GDM1 (cell line): ENCODE results near the gene MAPK11.
A peak's percentile ranks its signal among the peaks of the same experiment; 100 is the strongest.

Experiments
- DNase-seq: peaks from one replicate; lab custom pipeline; 2025; lab: John Stamatoyannopoulos, UW

Gene MAPK11

DNA sequence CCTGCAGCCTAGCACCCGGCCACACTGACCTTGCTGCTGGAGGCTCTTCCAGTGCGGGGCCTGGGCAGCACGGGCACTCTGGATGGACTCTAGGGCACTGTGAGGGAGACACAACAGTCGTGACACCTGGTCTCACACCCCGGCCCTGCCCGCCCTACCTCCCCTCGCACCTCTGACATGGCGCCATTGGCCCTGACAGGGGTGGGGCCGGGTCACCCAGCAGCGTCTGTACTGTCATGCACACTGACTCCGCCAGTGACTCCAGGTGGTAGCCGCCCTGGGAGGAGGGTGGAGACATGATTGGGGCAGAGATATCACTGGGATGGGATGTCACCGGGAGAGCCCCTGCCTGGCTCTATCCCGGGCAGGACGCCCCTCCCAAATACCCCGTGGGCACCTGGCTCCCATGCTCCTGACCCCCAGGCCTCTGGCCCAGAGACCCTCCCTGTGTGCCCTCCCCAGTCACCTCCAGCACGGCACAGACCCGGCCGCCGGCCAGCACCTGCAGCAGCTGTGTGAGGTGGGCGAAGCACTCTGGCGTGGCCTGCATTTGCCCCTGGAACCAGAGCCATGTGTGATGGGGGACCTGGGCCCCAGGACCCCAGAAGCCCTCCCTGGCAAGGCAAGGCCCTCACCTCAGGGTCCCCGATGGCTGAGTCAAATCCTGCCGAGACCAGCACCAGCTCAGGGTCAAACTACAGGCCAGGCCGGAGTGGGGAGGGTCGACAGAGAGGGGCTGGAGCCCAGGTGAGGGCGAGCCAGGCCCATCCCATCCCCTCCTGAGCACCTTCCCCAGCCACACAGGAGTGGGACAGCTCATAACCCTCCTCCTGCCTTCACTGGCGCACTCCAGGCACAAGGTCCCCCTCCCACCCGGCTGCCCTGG lies 21.7 kb downstream of the MAPK11 start:
- DNase-seq = no peak

DNA sequence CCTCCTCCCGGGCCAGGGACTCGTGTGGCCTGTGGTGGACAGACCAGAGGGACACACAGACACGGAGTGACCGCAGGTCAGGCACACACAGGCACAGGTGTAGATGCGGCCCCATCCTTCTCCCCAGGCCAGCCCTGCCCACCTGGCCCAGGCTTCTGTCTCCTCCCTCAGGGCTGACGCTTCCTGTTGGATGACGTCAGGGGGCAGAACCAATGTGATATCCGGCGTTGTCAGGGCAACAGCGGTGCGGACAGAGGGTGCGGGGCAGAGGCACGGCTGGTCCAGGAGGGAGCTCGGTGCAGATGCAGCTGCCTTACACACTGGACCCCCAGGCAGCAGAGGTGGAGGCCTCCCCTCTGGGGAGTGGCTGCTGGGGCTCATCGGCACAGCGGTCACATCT lies 22.4 kb downstream of the MAPK11 start:
- DNase-seq = no peak

DNA sequence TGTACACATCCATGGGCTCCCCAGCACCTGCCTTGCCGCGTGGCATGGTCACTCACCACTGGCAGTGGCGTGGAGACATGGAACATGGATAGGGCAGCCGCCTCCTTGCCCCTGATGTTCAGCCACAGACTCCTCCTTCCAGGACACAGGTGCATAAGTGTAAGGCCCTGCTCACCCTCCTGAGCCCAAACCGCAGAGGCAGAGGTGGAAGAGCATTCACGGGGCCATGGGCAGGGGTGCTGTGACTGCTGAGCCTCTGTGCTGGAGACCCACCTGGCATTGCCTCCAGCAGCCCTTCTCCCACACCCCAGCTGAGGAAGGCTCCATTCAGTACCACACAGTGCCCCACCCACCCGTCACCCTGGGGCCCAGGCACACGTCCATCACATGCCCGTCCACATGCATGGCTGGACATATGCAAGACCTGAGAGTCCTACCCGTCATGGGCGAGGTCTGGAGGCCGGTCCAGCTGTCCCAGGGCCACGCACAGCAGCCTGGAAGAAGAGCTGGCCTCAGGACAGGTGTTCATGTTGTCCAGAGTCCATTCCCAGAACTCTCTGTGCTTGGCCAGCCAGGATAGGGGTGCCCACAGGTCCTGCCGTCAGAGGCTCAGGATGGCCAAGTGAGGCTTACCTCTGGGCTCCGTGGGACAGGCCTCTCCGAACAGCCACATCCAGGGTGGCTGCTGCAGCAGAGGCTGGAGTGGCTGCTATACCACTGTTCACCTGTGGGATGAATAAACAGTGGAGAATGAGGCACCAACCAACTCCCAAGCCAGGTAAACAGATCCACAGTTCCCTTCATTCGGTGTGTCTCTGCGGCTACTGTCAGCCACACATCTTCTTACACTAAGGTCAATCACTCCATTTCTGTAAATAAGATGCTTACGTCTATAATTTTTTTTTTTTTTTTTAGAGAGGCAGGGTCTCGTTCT lies 23.7 kb downstream of the MAPK11 start:
- no peak for DNase-seq

DNA sequence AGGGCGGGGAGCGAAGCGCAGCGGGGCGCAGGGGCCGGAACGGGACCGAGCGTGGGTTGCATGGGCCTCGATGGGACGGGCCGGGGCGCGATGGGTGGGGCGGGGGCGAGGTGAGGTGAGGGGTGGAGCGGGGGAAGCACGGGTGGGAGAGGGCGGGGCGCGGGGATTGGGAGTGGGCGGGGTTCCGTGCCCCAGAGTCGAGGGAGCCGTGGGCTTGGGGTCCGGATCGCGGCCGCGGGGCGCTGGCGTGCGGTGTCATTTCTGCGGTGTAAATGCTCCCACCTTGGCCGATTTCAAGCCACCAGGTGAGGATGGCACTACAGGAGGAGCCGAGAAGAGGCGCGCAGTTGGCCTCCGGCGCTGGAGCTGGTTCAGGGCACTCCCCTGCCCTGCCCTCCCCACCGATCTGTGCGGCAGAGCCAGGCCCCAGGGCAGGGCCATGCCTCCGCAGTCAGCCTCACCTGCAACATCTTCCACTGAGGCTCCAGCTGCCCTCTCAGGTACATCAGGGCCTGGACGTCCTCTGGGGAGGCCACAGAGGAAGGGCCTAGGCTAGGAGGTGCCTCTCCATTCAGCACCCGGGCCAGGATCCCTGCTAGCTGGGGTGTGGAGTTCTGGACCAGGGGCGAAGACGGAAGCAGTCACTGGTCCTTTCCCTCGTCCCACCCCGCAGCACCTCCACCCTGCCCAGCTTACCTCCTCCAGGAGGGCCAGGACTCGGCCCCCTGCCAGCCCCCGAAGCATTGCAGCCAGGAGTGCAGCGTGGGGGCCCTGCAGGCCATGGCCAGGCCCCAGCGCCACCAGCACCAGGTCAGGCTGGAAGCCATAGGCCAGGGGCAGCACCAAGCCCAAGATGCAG lies 24.7 kb downstream of the MAPK11 start:
- DNase-seq = no peak

DNA sequence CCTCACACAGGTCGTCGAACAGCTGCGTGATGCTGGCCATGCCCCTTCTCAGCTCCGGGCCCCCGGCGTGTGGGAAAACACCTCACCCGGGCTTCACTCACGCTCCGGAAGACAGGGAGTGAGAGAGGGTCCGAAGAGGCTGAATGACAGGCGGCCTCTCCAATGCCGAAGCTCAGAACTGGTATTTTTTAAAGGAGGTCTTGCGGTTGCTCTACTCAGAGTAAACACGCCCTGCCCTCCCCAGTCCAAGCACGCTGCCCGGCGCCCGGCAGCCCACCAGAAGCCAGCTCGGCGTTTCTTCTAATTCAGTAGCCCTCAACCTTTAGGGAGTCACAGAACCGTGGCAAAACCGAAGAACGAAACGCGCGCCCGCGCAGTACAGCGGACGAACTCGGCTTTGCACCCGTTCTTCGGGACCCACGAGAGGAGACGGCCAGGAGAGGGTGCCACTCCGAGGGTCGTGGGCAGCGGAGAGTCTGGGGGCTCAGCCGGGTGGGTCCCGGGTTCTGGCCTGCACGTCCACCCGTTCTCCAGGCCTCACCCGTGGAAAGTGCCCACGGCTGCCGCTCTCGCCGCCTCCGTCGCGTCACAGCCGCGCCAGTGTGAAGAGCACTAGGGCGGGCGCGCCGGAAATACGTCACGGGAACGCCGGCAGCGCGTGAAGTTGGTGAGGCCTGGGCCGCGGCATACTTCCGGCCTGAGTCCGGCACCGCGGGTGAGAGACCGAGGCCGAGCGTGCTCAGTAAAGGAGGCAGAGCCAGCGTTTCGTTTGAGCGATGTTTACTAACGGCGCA lies 25.6 kb downstream of the MAPK11 start, which contains the start of gene TUBGCP6:
Gene TUBGCP6 (minus strand): TSS at position 604 of the 794 bp plus-strand sequence. CDS start 564 bp downstream, at position 40.
- DNase-seq = peak; percentile 81

DNA sequence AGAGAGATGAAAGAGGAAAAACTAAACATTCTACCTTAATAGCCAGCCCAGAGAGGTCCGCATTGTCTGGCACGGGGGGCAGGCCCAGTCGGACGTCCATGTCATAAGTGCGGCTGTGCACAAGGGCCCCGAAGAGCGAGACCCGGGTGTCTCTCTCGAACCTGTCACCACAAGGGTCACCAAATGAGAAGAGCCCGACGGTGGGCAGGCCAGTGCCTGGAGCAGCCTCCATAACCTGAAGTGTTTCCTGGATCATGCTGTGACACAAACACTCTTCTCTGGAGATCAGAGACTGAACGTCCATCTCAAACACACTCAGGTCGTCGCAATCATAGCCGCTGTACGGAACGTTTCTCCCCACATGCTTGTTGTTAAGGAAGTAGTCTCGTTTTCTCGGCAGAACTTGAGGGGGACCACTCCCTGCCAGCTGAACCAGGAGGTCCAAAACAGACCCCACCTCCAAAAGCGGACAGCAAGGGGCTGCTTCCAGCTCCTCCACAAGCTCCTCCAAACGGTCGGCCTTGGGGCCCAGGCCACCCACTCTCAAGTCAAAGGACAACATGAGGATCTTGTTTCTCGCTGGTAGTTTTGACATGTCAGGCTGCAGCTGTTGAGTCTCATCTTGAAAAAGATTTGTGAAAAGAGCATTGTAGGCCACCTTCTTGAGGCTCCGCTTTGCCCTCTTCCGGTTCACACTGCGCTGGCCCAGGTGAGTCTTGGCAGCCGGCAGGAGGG lies 26.3 kb downstream of the MAPK11 start:
- no peak for DNase-seq

DNA sequence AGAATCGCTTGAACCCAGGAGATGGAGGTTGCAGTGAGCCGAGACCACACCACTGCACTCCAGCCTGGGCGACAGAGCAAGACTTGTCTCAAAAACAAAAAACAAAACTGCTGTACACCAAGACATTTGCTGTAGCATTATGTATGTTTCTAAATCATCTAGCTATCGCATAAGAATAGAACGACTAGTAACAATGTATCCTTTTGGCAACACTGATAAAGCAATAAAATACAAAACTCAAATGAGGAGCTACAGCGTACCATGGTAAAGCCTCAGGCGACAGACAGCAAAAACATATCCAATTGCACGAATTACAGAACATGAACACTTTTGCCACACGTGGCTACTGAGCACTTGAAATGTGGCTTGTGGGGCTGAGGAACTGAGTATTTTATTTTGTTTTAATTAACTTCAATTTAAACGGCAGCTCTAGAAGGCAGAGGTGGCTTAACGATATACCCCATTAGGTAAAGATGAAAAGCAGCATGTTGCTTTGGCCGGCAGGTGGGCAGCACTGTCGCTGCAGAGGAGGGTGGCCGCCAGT lies 27.7 kb downstream of the MAPK11 start:
- no peak for DNase-seq

DNA sequence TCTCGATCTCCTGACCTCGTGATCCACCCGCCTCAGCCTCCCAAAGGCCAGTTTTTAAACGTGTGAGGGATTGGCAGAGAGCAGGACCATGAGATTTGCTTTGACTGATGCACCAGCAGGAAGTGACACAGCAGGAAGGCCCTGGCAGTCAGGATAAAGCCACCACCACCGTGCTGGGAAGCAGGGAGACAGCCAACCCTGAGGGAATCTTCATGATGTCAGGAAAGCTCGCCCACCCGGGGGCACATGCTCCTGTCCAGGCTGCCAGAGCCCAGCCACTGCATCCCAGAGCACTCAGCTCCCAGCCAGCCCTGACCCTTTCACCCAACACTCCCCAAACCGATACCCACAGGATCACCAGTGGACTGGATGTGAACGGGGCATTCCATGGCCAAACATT lies 31.4 kb downstream of the MAPK11 start:
- DNase-seq = no peak

DNA sequence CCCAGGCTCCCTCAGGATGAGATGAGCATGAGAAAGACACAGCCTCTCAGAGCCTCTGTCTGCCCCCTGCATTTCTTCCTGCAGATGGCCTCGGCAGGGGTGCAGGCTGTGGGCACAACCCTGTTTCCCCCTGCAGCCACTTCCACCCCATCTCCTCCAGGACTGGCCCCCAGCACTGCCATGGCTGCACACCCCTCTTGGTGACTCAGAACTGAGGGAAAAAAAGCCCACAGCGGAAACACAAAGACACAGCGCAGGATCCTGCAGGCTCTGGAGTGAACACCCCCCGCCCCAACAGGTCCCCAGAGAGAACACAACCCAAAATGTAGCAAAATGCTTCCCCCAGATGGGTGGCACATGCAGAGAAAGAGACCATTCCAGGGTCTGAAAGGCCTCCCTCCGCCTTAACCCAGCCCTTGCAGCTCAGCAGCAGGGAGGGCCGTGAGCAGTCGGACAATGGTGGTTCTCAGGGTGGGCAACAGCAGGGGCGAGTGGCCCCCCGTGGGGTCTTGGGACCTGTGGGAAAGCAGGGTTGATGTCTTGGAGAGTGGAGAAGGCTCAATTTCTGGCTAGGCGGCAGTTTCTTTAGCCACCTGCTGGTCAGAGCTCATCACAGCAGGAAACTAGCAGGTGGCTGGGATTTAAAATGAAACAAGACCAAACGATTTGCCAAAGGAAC lies 33.3 kb downstream of the MAPK11 start:
- no peak for DNase-seq

DNA sequence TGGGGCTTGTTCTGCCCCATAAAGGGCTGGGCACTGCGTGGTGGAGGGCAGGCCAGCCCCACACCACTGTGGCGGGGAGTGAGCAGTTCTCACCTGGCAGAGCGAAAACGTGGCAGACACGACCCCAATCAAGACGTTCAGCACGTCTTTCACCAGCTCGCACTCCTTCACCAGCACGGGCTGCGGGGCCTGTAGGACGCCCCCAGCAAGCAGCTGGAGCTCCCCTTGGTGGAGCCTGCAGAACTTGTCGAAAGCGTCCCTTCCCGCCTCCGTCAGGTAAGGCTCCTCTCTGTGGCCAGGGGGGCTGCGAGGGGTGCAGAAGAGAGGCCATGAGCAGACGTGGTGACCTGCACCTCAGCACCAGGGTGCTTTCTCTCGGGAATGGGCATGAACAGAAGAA lies 37.0 kb downstream of the MAPK11 start:
- DNase-seq = no peak

DNA sequence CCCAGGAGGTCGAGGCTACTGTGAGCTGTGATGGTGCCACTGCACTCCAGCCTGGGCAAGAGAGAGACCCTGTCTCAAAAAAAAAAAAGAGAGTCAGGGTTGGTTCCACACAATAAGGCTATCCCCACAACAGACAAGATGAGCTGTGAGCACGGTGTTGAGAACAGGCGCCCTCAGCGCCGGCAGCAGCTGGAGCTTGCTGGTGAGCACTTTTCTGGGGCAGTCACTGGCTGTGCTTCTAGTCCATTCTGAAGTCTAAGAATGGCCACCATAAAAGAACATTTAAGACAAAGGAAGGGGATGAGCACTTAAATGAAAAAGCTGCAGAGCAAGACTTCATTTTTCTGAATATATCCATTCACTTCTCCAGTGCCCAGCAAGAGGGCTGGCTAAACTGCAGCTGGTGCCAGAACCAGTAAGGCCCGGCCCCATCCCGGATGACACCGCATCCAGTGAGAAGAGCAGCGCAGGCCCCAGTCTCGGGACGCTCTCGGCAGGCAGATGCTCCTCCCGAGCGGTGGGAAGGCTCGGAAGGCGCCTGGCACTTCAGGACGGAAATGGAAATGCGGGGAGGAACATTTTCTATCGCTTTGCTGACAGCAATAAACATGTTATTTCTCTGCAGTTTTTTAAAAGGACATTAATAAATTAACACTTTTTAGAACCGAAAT lies 37.6 kb downstream of the MAPK11 start:
- DNase-seq = no peak

DNA sequence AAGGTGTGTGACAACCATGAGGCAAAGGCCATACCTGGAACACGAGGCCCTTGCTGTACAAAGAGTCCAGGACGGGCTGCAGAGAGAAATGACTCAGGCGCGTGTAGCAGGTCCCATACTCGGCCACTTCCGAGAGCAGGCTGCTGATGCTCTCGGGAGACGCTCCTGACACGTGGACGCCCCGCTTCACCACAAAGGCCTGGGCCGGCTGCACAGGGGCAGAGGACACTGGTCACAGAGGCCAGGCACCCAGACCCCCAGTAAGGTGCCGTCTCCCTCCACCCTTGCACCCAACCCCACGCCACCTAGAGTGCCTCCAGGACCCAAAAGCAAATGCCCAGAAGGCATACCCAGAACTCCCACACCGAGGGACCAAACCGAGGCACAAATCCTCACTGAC lies 40.8 kb downstream of the MAPK11 start:
- DNase-seq = no peak

DNA sequence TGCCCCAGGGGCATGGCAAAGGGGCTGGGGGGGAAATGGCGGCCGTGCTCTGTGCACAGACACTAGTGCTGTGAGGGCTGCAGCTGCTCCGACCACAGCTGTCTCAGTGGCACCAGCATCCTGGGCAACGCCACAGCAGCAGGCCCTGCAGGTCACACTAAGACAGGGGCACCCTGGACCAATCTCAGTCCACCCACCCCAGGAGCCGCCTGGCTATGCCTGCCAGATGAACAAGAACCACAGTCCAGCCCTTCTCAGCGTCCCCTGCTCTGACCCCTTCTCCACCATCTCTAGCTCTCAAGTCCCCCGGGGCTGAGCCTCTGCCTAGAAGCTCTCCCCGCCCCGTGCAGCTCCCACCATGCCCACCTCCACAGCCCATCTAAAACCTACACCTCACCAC lies 41.8 kb downstream of the MAPK11 start:
- DNase-seq = no peak

DNA sequence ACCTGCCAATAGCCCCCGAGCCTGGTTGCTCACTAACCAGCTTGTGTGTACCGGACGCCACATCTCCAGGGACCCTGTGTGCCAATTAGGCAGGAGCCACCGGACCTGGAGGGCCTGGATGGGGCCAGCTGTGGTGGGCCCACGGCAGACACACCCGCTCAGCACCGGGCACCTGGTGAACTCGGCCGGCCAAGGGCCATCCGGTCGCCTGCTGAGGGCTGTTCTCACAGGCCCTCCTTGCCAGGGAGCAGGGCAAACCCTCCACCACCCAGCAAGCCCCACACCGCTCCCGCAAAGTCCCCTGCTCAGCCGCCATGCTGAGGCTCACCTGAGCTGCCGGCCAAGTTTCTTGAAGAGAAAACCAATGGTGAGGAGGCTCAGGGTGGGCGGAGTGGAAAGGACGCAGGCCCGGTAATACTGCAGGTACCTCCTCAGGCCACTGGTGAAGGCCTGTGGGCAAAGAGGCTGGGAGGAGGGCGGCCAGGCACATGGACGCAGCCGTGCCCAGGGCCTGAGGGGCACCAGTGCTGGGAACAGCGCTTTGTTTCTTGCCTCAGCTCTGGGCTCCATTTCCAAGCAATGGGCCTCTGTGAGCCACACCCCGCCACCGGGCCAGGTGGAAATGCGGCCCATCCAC lies 42.5 kb downstream of the MAPK11 start:
- DNase-seq = no peak

DNA sequence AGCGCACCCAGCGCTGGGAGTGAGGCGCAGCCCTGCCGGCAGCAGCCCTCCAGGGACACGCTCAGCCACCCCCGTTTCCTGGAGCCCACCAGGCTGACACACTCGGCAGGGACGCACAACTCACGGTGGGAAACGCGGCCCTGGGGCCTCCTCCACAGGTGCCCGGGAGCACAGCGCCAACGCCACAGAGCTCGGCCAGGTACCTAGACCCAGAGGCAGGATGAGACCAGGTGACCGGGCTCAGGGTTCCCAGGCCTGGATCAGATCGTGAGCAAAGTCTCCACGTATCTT lies 43.4 kb downstream of the MAPK11 start:
- no peak for DNase-seq

DNA sequence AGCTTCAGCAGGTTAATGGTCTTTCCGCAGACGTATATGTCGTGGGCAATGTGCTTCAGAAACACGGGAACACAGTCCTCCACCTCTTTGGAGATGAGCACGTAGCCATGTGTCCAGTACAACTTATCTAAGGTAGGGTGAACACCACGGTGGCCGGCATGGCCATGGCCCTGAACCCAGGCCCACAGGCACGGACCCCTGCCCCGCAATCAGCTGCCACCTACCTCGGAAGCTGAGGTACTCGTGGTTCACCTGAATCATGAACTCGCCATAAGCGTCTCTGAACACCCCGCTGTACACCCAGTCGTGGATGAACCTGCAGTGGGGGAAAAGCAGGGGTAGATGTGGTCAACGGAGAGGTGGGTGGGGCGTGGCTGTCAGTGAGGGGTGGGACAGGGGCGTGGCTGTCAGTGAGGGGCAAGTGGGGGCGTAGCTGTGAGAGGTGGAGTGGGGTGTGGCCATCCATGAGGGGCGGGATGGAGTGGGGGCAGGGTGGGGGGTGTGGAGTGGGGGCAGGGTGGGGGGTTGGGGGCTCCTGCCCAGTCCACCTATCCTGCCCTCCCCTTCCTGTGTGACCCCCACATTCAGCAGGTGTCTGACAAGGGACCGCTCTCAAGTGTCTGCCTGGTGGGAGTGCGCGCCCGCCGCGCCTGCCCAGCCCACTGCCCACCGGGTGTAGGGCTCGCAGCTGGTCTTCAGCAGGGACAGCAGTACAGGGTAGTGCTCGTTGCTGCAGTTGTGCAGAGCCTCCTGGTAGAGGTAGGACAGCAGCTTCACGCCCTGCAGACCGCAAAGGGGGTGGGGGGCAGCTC lies 43.9 kb downstream of the MAPK11 start:
- DNase-seq = no peak

DNA sequence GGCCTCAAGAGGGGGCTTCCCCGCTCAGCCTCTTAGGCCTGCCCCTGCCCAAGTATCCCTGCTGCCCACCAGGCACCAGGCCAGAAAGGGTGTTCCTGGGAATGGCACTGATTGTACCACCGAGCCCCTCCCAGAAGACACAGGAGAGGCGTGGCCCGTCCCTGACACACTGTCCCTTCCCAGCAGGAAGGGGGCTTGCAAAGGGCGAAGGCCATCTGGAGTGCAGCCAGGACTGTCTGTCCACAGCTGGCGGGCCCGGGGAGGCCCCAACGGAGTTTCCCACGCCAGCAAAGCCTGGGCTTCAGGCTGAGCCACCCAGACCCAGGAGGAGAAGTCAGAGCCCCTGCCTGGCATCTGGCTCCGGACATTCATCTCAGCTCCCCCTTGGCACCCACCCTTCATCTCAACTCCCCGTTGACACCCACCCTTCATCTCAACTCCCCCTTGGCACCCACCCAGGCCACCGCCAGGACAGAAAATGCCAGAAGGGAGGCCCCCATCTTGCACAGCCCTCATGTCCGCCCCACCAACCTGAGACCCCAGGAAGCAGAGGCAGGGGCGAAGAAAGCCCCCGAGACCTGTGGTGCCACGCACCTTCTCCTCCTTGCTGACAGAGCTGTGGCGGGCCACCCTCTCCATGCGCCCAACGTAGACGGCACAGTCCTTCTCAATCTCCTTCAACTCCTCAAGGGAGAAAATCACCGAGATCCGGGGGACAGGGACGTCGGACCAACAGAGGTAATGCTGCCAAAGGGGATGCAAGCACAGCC lies 44.8 kb downstream of the MAPK11 start:
- no peak for DNase-seq
